ENCODE measurements around the gene ABCB11. TPM values are rescaled to one million over a fixed set of nuclear protein-coding genes. Genes with fewer than 3 reads are reported as not detected.

The ABCB11 gene
- total RNA-seq, 1 donor from 2014 or later = 0.24 TPM

DNA sequence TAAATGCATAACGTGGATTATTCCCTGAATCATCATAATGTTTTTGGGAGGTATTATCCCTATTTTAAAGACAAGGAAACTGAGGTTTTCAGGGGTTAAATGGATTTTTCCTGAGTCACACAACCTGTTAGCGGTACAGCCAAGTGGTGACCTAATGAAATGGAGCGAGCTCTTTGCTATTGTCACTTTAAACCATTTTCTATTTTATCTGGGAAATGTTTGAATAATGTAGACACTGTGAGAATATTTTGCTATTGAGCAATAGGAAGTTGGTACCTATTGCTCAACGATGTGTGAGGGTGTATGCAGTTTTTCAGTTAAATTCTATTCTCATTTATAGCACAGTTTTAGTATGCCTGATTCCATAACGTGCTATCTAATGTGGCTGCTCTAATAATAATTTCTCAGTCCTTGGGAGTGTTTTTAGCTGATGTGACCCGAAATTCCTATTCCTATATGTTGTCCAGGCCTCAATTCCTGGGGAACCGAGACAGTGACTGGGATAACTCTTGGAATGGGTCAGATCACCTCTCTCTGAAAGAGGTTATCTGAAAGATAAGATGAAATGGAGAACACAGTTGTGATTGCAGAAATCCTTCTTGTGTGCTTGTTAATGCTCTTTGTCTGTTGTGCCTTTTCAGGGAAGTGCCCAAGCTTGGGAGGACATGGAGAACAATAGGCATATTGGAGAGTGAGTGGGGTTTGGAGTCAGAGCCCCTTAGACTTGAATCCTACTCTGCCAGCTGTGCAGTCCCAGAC is 38.4 kb downstream of the ABCB11 start:
- Mint-ChIP-seq H3K4me3 (no peak overlapping the region), H3K36me3 (no peaks in the 10 kb centered on the region), H3K27ac (no peak overlapping the region), H3K9me3 (no peaks in the 10 kb centered on the region), H3K27me3 (no peaks in the 10 kb centered on the region), H3K4me1 (ENCODE audit: unreplicated experiment) (no peaks in the 10 kb centered on the region)
- TF ChIP-seq, protein P1, sequence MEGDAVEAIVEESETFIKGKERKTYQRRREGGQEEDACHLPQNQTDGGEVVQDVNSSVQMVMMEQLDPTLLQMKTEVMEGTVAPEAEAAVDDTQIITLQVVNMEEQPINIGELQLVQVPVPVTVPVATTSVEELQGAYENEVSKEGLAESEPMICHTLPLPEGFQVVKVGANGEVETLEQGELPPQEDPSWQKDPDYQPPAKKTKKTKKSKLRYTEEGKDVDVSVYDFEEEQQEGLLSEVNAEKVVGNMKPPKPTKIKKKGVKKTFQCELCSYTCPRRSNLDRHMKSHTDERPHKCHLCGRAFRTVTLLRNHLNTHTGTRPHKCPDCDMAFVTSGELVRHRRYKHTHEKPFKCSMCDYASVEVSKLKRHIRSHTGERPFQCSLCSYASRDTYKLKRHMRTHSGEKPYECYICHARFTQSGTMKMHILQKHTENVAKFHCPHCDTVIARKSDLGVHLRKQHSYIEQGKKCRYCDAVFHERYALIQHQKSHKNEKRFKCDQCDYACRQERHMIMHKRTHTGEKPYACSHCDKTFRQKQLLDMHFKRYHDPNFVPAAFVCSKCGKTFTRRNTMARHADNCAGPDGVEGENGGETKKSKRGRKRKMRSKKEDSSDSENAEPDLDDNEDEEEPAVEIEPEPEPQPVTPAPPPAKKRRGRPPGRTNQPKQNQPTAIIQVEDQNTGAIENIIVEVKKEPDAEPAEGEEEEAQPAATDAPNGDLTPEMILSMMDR (conservative IDR thresholded peaks at IDR 0.05) = no peak
- no peak for DNase-seq (ENCODE audit: extremely low spot score, unreplicated experiment)

DNA sequence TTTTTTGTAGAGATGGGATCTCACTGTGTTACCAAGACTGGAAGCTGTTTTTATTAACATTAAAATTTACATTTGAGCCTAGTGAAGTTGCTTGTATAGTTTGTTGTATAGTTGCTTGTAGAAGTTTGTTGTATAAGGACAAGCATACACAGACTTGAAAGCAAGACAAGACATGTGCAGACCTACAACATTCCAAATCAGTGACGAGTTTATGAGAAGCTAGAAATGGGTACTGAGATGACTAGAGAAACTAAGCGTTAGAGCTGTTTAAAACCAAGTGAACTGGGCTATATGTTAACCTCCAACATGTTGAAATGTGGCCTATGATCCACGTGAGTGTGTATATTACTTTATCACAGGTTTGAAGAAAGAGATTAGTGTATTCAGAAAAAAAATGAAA is 39.1 kb downstream of the ABCB11 start:
- TF ChIP-seq, protein P1 (conservative IDR thresholded peaks at IDR 0.05) = no peak
- Mint-ChIP-seq H3K4me3 (no peak overlapping the region), H3K4me1 (ENCODE audit: unreplicated experiment) (no peaks in the 10 kb centered on the region), H3K27ac (peak overlapping the region; percentile 25), H3K27me3 (no peaks in the 10 kb centered on the region), H3K36me3 (no peaks in the 10 kb centered on the region), H3K9me3 (no peaks in the 10 kb centered on the region)
- DNase-seq (ENCODE audit: extremely low spot score, unreplicated experiment) = no peak

DNA sequence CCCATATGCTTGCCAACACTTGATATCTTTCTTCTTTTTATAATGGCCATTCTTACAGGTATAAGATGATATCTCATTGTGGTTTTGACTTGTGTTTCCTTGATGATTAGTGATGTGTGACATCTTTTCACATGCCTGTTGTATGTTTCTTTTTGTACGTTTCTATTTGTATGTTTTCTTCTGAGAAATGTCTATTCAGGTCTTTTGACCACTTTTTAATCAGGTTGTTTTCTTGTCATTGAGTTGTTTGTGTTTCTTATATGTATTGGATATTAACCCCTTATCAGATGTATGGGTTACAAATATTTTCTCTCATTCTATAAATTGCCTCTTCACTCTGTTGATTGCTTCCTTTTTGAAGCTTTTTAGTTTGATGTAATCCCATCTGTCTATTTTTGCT is 42.4 kb downstream of the ABCB11 start:
- Mint-ChIP-seq H3K4me1 (ENCODE audit: unreplicated experiment) (no peaks in the 10 kb centered on the region), H3K36me3 (no peaks in the 10 kb centered on the region), H3K4me3 (no peak overlapping the region), H3K9me3 (no peaks in the 10 kb centered on the region), H3K27ac (no peak overlapping the region), H3K27me3 (no peaks in the 10 kb centered on the region)
- TF ChIP-seq, protein P1 (conservative IDR thresholded peaks at IDR 0.05) = no peak
- DNase-seq (ENCODE audit: extremely low spot score, unreplicated experiment) = no peak

DNA sequence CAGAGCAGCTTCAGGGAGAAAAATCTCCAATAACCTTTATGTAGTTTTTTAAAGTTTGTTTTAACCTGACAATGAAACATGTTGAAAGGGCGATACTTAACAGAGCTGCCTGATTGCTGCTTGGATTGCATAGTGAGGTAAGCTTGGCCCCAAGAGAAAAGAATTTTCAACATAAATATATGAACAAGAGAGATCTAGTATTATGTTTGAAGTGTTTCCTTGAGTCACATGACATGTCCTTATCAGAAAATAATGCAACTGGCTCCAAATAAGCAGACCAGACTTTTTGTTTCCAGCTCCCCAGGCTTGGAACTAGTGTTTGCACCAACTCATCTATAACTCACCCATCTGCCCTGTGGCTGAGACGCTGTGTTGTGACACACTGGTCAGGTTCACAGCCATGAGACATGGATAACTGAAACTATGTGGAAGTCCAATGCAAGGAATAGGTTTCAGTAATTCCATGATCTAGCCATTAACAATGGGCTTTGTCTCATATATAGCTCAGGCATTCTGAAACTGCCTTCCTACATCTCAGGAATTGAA is 44.7 kb downstream of the ABCB11 start:
- TF ChIP-seq, protein P1 (conservative IDR thresholded peaks at IDR 0.05) = no peak
- Mint-ChIP-seq H3K4me1 (ENCODE audit: unreplicated experiment) (no peaks in the 10 kb centered on the region), H3K9me3 (no peaks in the 10 kb centered on the region), H3K36me3 (no peaks in the 10 kb centered on the region), H3K27ac (no peak overlapping the region), H3K27me3 (no peaks in the 10 kb centered on the region), H3K4me3 (no peak overlapping the region)
- DNase-seq (ENCODE audit: extremely low spot score, unreplicated experiment) = no peak

DNA sequence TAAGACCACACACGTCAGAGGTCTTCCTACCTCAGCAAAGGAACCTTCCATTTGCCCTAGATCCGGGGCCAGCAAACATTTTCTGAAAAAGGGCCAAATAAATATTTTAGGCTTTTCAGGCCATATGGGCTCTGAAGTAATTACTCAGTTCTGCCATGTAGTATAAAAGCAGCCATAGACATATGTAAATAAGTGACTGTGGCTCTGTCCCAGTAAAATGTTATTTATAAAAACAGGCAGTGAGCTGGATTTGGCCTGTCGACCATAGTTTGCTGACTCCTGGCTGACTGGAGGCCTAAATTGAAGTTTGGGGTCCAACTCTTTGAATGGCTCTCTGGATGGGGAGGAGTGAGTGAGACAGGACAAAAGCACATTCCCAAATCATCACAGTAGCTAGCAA is 49.5 kb downstream of the ABCB11 start:
- H3K27me3 Mint-ChIP-seq = no peaks in the 10 kb centered on the region
- no peaks in the 10 kb centered on the region for H3K9me3 Mint-ChIP-seq
- DNase-seq (ENCODE audit: extremely low spot score, unreplicated experiment) = no peak
- no peak overlapping the region for H3K27ac Mint-ChIP-seq
- no peaks in the 10 kb centered on the region for H3K36me3 Mint-ChIP-seq
- H3K4me1 Mint-ChIP-seq (ENCODE audit: unreplicated experiment) = no peaks in the 10 kb centered on the region
- TF ChIP-seq, protein P1 (conservative IDR thresholded peaks at IDR 0.05) = no peak
- H3K4me3 Mint-ChIP-seq = no peak overlapping the region

All from type B pancreatic cell (in vitro differentiated cells).